Measurements from ENCODE around the gene SNU13. TPM values are rescaled to one million over a fixed set of nuclear protein-coding genes. Genes with fewer than 3 reads are reported as not detected.
"Not testable (repeated sequence)": the region's sequence is repeated elsewhere in the genome, so short reads cannot be mapped to it uniquely, and the experiment has no call there.

SNU13 gene
- total RNA-seq, 1 donor from 2014 or later: 177 TPM

DNA sequence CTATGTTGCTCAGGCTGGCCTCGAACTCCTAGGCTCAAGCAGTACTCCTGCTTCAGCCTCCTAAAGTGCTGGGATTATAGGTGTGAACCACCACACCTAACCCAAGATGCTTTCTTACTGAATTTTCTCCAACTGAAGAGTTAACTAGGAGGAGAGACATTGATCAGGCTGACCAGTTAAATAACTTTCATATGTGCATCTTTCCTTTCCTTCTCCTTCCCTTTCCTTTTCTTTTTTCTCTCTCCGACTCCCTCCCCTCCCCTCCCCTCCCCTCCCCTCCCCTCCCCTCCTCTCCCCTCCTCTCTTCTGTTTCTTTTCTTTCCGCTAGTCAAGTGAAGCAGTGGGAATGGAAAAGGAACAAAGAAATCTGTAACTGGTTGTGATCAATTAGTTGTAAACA, 40.9 kb downstream of the SNU13 start:
- intact Hi-C loops (cut with micrococcal nuclease): no loop called here

DNA sequence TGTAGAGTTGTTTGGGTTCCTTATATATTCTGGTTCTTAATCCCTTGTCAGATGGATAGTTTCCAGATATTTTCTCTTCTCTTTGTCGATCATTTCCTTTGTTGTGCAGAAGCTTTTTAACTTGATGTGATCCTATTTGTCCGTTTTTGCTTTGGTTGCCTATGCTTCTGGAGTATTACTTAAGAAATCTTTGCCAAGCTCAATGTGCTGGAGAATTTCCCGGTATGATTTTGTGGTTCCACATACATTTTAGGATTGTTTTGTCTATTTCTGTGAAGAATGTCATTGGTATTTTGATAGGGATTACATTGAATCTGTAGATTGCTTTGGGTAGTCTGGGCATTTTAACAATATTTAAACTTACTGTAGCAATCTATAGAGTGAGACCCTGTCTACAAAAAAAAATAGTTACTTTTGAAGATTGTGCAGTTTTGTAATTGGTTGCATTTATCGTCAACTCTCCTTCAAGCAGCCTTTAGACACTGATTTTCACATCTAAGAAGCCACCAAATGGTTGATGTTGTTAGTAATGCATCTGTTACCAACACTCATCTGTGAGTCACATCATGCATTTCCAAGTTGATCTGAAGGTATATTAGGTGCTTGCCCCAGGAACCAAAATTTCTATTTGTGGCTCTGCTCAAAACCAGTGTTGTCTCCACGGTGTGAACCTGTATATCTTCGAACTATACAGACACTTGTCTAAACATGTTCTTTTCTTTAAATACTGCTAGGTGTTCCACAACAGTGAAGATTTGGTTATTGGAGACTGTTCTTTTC, 46.1 kb downstream of the SNU13 start:
- intact Hi-C loops (cut with micrococcal nuclease): no loop called here

DNA sequence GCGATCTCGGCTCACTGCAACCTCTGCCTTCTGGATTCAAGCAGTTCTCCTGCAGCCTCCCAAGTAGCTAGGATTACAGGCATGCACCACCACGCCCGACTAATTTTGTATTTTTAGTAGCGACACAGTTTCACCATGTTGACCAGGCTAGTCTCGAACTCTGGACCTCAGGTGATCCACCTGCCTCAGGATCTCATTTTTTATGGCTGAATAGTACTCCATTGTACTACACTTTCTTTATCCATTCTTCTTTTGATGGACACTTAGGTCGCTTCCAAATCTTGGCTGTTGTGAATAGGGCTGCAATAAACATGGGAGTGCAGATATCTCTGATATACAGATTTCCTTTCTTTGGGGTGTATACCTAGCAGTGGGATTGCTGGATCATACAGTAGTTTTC, 46.8 kb downstream of the SNU13 start:
- intact Hi-C loops (cut with micrococcal nuclease): no loop called here

- intact Hi-C loops (cut with micrococcal nuclease): no loop called here
Observed at GRCh38 chr22:41638748-41639147, 49.9 kb downstream of the SNU13 start.

DNA sequence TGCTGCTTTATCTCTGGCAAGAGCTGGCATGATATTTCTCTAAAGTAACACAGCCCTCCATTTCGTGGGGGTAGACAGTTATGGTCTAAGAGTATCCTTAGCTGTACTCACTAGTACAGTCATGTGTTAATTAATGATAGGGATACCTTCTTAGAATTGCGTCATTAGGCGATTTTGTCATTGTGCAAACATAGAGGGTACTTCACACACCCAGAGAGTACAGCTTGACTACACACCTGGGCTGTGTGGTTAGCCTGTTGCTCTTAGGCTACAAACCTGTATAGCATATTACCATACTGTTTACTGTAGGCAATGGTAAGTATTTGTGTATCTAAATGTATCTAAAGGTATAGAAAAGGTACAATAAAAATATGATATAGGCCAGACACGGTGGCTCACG, 50.5 kb downstream of the SNU13 start:
- intact Hi-C loops (cut with micrococcal nuclease): no loop called here

GRCh38 chr22:41637623-41638022, 51.0 kb downstream of the SNU13 start:
- intact Hi-C loops (cut with micrococcal nuclease): not testable (repeated sequence)

GRCh38 chr22:41636467-41636866, 52.2 kb downstream of the SNU13 start:
- intact Hi-C loops (cut with micrococcal nuclease): no loop called here

DNA sequence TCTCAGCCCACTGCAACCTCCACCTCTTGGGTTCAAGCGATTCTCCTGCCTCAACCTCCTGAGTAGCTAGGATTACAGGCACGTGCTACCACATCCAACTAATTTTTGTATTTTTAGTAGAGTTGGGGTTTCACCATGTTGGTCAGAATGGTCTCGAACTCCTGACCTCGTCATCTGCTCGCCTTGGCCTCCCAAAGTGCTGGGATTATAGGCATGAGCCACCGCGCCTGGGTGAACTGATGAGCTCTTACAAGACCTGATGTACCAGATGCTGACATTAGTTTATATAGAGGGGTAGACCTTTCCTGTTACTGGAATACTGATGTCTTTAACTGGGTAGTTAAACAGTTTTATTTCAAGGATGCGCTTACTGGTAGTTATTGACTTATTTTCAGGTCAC, 54.1 kb downstream of the SNU13 start:
- intact Hi-C loops (cut with micrococcal nuclease): not testable (repeated sequence)

- intact Hi-C loops (cut with micrococcal nuclease): not testable (repeated sequence)
Observed at GRCh38 chr22:41631615-41632014, 57.1 kb downstream of the SNU13 start.

DNA sequence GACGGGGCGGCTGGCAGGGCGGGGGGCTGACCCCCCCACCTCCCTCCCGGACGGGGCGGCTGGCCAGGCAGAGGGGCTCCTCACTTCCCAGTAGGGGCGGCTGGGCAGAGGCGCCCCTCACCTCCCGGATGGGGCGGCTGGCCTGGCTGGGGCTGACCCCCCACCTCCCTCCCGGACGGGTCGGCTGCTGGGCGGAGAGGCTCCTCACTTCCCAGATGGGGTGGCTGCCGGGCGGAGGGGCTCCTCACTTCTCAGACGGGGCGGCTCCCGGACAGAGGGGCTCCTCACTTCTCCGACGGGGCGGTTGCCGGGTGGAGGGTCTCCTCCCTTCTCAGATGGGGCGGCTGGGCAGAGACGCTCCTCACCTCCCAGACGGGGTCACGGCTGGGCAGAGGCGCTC, 57.6 kb downstream of the SNU13 start:
- intact Hi-C loops (cut with micrococcal nuclease): not testable (repeated sequence)

DNA sequence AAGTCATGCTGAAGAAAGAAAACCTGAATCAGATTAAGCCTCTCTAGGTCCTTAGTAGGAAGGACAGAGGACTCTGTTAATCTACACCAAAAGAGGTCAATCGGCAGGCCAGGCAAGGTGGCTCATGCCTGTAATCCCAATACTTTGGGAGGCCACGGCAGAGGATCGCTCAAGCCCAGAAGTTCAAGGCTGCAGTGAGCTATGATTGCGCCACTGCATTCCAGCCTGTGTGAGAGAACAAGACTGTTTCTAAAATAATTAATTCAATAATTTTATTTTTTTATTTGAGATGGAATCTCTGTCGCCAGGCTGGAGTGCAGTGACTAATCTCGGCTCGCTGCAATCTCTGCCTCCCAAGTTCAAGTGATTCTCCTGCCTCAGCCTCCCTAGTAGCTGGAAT, 63.1 kb downstream of the SNU13 start:
- intact Hi-C loops (cut with micrococcal nuclease): loop anchor here (10.0 kb wide), 3 partner anchors 449 to 989 kb away; partner anchors contain the start of genes EP300, NAGA, PHETA2 and POLDIP3

Other genes with a start within 250 kb of the SNU13 start
- gene TOB2, start 242.1 kb downstream of the SNU13 start, total RNA-seq: 41.1 and 41.2 TPM in 2 replicates
- gene PHF5A, start 220.2 kb downstream of the SNU13 start, total RNA-seq: 51.5 and 59.9 TPM in 2 replicates
- 86.4 and 90.1 TPM in 2 replicates for gene ACO2, start 219.8 kb downstream of the SNU13 start, total RNA-seq
- gene POLR3H, start 144.4 kb downstream of the SNU13 start, total RNA-seq: 28.8 and 34.4 TPM in 2 replicates
- not detected in 2 replicates for gene CSDC2, start 127.9 kb downstream of the SNU13 start, total RNA-seq
- gene PMM1, start 99.0 kb downstream of the SNU13 start, total RNA-seq: 26.3 and 26.7 TPM in 2 replicates
- gene DESI1, start 67.8 kb downstream of the SNU13 start, total RNA-seq: 60.2 and 60.8 TPM in 2 replicates
- gene XRCC6, start 67.6 kb downstream of the SNU13 start, total RNA-seq: 275 and 279 TPM in 2 replicates
- 35.5 and 43.5 TPM in 2 replicates for gene MEI1, start 10.6 kb upstream of the SNU13 start, total RNA-seq
- 16.4 and 16.5 TPM in 2 replicates for gene CCDC134, start 111.8 kb upstream of the SNU13 start, total RNA-seq
- 156 and 160 TPM in 2 replicates for gene SREBF2, start 144.2 kb upstream of the SNU13 start, total RNA-seq
- gene SHISA8, start 226.2 kb upstream of the SNU13 start, total RNA-seq: 0.90 and 1.2 TPM in 2 replicates
- 1.1 and 1.7 TPM in 2 replicates for gene TNFRSF13C, start 237.9 kb upstream of the SNU13 start, total RNA-seq